ENCODE results near the gene FEN1. TPM values are rescaled to one million over a fixed set of nuclear protein-coding genes. Genes with fewer than 3 reads are reported as not detected.

FEN1 gene
- polyA plus RNA-seq, 1 of the 3 experiments (the other 2 are of a cell fraction), result 35.9 TPM

DNA sequence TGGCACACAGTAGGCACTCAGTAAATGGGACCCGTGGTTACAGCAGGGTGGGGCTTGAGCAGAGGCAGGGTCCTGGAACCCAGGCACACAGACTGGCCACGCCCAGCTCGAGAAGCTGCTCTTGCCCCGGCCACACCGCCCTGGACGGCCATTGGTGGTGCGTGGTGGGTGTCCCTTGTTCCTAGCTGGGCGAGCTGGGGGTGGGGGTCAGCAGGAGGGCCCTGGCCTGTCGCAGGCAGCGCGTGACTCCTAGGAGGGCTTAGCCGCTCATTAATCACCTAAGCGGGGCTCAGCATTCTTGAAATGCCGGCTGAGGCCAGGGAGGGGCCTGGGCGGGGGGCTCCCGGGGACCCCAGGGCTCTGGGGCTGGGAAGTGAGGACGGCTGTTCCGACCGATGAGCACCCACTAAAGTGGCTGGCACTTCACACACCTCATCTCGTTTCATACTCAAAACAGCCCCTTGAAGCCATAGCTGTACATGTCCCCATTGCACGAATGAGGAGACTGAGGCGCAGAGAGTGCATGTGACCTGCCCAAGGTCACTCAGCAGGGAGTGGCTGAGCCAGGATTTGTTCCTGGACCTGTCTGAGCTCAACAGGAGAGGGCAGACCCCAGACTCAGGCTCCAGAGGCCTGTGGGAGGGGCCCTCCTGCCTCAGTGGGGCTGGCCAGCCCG lies 28.6 kb upstream of the FEN1 start:
- no peaks in the 10 kb centered on the region for H3K27me3 ChIP-seq (ENCODE audit: insufficient read depth)
- H3K9me2 ChIP-seq, result no peaks in the 10 kb centered on the region
- POLR2A ChIA-PET, result interaction anchor here (1.0 kb wide), 1 partner anchor 16 kb away, joined by 3 read pairs; no protein-coding TSS in a partner anchor
- H4K20me1 ChIP-seq (ENCODE audit: insufficient read depth), result no peaks in the 10 kb centered on the region
- TF ChIP-seq RFX5 (IDR thresholded peaks at IDR 0.05; ENCODE audit: low read length) (no peak), ELF1 (IDR thresholded peaks at IDR 0.05) (no peak), CHD2 (IDR thresholded peaks at IDR 0.05; ENCODE audit: low read length, partially characterized antibody) (no peak)
- TF ChIP-seq, protein P1, sequence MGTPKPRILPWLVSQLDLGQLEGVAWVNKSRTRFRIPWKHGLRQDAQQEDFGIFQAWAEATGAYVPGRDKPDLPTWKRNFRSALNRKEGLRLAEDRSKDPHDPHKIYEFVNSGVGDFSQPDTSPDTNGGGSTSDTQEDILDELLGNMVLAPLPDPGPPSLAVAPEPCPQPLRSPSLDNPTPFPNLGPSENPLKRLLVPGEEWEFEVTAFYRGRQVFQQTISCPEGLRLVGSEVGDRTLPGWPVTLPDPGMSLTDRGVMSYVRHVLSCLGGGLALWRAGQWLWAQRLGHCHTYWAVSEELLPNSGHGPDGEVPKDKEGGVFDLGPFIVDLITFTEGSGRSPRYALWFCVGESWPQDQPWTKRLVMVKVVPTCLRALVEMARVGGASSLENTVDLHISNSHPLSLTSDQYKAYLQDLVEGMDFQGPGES (IDR thresholded peaks at IDR 0.05; ENCODE audit: low read depth, low read length), result no peak
- no peaks in the 10 kb centered on the region for H3K79me2 ChIP-seq (ENCODE audit: insufficient read depth)
- no peak for DNase-seq
- no peak overlapping the region for H3K27ac ChIP-seq (ENCODE audit: low read depth in 2 of 2, low read length in 1 of 2)
- no peaks in the 10 kb centered on the region for H3F3A ChIP-seq (replicated peaks; ENCODE audit: insufficient read depth)
- H3K4me2 ChIP-seq, result no peak overlapping the region
- no peak overlapping the region for H3K4me3 ChIP-seq (ENCODE audit: low read depth in 2 of 2, low read length in 1 of 2)
- no peaks in the 10 kb centered on the region for H3K36me3 ChIP-seq (replicated peaks in 1 of 2; ENCODE audit: control insufficient read depth in 1 of 2, insufficient read depth in 2 of 2, low read length in 1 of 2)
- H2AFZ ChIP-seq (ENCODE audit: low read depth), result no peak overlapping the region
- H3K4me1 ChIP-seq (ENCODE audit: control insufficient read depth in 1 of 2, insufficient read depth in 2 of 2, low read depth in 1 of 2, low read length in 1 of 2), result peaks cover 0 to 30% of the 10 kb centered on the region in 2 experiments; a peak in 2 of 4 replicates
- H3K9me3 ChIP-seq, result no peaks in the 10 kb centered on the region
- H3K9ac ChIP-seq, result no peak overlapping the region
- WGBS (ENCODE audit: low lambda C conversion rate), result 93% methylated on average over 8 of the region's 23 CpGs
- CTCF ChIA-PET, result interaction anchor here (0.6 to 14.3 kb wide), 13 partner anchors 11 to 344 kb away, joined by 3 to 140 read pairs (median 3); partner anchors contain the start of genes MYRF and TMEM258

DNA sequence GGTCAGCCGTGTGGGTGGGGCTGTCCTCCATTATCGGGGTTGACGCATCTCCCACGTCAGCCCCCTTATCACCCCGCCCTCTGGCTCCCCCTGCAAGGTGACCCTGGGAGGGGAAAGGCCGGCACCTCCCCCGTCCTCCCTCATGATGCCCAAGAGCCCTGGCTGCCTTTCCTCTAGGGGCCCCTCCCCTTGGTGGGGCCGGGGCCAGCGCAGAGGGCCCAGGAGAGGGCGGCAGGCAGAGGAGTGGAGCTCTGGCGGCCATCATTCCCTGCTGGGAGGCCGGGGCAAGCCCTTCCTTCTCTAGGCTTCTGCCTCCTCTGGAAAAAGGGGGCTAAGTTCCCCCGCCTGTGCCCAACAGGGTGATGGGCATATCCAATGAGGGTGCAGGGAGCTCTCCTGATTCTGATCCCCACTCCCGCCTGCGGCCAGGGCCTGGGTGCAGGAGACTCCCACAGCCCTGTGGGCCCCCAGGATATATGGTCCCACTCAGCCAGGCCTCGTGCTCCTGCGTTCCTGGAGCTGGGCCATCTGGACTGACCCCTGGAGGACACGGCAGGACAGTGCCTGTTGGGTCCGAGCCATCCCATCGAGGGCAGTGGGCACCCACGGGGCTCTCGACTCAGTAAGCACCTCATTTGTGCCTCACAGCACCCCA lies 28.0 kb upstream of the FEN1 start:
- H4K20me1 ChIP-seq (ENCODE audit: insufficient read depth), result no peaks in the 10 kb centered on the region

More for the DNA sequence above, 28.0 kb upstream of the FEN1 start:
- no peaks in the 10 kb centered on the region for H3K9me2 ChIP-seq
- DNase-seq, result peak; percentile 88
- H3K9ac ChIP-seq, result no peak overlapping the region
- H3K79me2 ChIP-seq (ENCODE audit: insufficient read depth), result no peaks in the 10 kb centered on the region
- no peak overlapping the region; a peak in 1 of 4 replicates for H3K27ac ChIP-seq (ENCODE audit: low read depth in 2 of 2, low read length in 1 of 2)
- H3F3A ChIP-seq (replicated peaks; ENCODE audit: insufficient read depth), result no peaks in the 10 kb centered on the region
- no peak overlapping the region for H2AFZ ChIP-seq (ENCODE audit: low read depth)
- H3K4me2 ChIP-seq, result no peak overlapping the region
- no peaks in the 10 kb centered on the region for H3K9me3 ChIP-seq
- POLR2A ChIA-PET, result interaction anchor here (1.0 kb wide), 1 partner anchor 15 kb away, joined by 3 read pairs; no protein-coding TSS in a partner anchor
- H3K27me3 ChIP-seq (ENCODE audit: insufficient read depth), result no peaks in the 10 kb centered on the region
- H3K4me3 ChIP-seq (ENCODE audit: low read depth in 2 of 2, low read length in 1 of 2), result no peak overlapping the region
- peaks cover 0 to 30% of the 10 kb centered on the region in 2 experiments; a peak in 2 of 4 replicates for H3K4me1 ChIP-seq (ENCODE audit: control insufficient read depth in 1 of 2, insufficient read depth in 2 of 2, low read depth in 1 of 2, low read length in 1 of 2)
- CTCF ChIA-PET, result interaction anchor here (0.6 to 14.3 kb wide), 13 partner anchors 10 to 343 kb away, joined by 3 to 140 read pairs (median 4); partner anchors contain the start of genes MYRF and TMEM258
- TF ChIP-seq, protein P2, sequence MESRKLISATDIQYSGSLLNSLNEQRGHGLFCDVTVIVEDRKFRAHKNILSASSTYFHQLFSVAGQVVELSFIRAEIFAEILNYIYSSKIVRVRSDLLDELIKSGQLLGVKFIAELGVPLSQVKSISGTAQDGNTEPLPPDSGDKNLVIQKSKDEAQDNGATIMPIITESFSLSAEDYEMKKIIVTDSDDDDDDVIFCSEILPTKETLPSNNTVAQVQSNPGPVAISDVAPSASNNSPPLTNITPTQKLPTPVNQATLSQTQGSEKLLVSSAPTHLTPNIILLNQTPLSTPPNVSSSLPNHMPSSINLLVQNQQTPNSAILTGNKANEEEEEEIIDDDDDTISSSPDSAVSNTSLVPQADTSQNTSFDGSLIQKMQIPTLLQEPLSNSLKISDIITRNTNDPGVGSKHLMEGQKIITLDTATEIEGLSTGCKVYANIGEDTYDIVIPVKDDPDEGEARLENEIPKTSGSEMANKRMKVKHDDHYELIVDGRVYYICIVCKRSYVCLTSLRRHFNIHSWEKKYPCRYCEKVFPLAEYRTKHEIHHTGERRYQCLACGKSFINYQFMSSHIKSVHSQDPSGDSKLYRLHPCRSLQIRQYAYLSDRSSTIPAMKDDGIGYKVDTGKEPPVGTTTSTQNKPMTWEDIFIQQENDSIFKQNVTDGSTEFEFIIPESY (IDR thresholded peaks at IDR 0.05; ENCODE audit: borderline replicate concordance, low read depth), result no peak
- TF ChIP-seq RAD21 (IDR thresholded peaks at IDR 0.05; ENCODE audit: low read length), result 0 out of 2 replicates have a peak, but pooled peaks have one; percentile 6
- 82% methylated on average over 8 of the region's 22 CpGs for WGBS (ENCODE audit: low lambda C conversion rate)
- no peaks in the 10 kb centered on the region for H3K36me3 ChIP-seq (replicated peaks in 1 of 2; ENCODE audit: control insufficient read depth in 1 of 2, insufficient read depth in 2 of 2, low read length in 1 of 2)
